Caco-2 (cell line): Measurements from ENCODE around the gene MAN1C1. TPM values are rescaled to one million over a fixed set of nuclear protein-coding genes. Genes with fewer than 3 reads are reported as not detected.

Experiments used
- BruUV-seq: library from RNA; stranded (reverse); fragments of 400-500 nt; replicated peaks from 2 replicates; lab custom pipeline; 2021; lab: Mats Ljungman, UMichigan
- CTCF ChIA-PET: fragments of 300-600 bp; sonication (Branson Sonifier 250); formaldehyde crosslinking; loops from one replicate; lab custom pipeline; 2022; ENCODE audit warnings: antibody characterized with exemption; lab: Charles Lee
- POLR2A ChIA-PET: fragments of 300-600 bp; sonication (Branson Sonifier 250); formaldehyde crosslinking; loops from one replicate; lab custom pipeline; 2022; ENCODE audit warnings: antibody characterized with exemption; lab: Charles Lee
- DNase-seq, 2 experiments: peaks; one replicate each; pipeline versions ENCODE4 v3.0.0 to v3.0.0-alpha.2; 2020 to 2022
- H3K27me3 ChIP-seq: replicated peaks from 2 replicates; pipeline ENCODE4 v1.6.0; 2011; ENCODE audit warnings: low read length; ENCODE audit not compliant: control insufficient read depth, insufficient read depth
- H3K36me3 ChIP-seq: 2 replicates; pipeline ENCODE4 v1.5.1; 2011; ENCODE audit warnings: low read length; ENCODE audit not compliant: control insufficient read depth, insufficient read depth
- H3K4me1 ChIP-seq: fragments of 250-450 bp; sonication (Bioruptor Pico); 2 replicates; pipeline ENCODE4 v1.5.1; 2020; ENCODE audit warnings: mild to moderate bottlenecking
- H3K4me3 ChIP-seq: 2 replicates; pipeline ENCODE4 v1.5.1; 2011; ENCODE audit warnings: low read depth, mild to moderate bottlenecking, control low read depth, low read length
- H3K9me3 ChIP-seq: fragments of 250-450 bp; sonication (Bioruptor Pico); 2 replicates; pipeline ENCODE4 v1.5.1; 2020; ENCODE audit warnings: mild to moderate bottlenecking, moderate library complexity
- H3K27ac Mint-ChIP-seq: one replicate; pipeline ENCODE4 v1.8.0; 2022; ENCODE audit warnings: mixed read lengths; ENCODE audit not compliant: unreplicated experiment
- H3K27me3 Mint-ChIP-seq: one replicate; pipeline ENCODE4 v1.8.0; 2022; ENCODE audit warnings: mixed read lengths; ENCODE audit not compliant: insufficient read depth, unreplicated experiment
- H3K36me3 Mint-ChIP-seq: one replicate; pipeline ENCODE4 v1.8.0; 2022; ENCODE audit warnings: mild to moderate bottlenecking, mixed read lengths; ENCODE audit not compliant: insufficient read depth, unreplicated experiment
- H3K4me1 Mint-ChIP-seq: one replicate; pipeline ENCODE4 v1.8.0; 2022; ENCODE audit warnings: low read depth, mixed read lengths; ENCODE audit not compliant: unreplicated experiment
- H3K4me3 Mint-ChIP-seq: one replicate; pipeline ENCODE4 v1.8.0; 2022; ENCODE audit warnings: mild to moderate bottlenecking, moderate library complexity, mixed read lengths; ENCODE audit not compliant: unreplicated experiment
- H3K9me3 Mint-ChIP-seq: one replicate; pipeline ENCODE4 v1.8.0; 2022; ENCODE audit warnings: mixed read lengths; ENCODE audit not compliant: unreplicated experiment
- CTCF ChIP-seq, 2 experiments: fragments of 200-600 bp in 1 of 2; IDR thresholded peaks; 1 replicate in 1 of 2; 2 replicates in 1 of 2; pipeline versions ENCODE4 v1.5.1 to v1.8.0; 2011 to 2022; ENCODE audit warnings: antibody characterized with exemption in 1 of 2, control low read depth in 1 of 2, inconsistent platforms in 1 of 2, low read depth in 1 of 2, low read length in 1 of 2, mild to moderate bottlenecking in 1 of 2, moderate library complexity in 1 of 2; ENCODE audit not compliant: insufficient read depth in 1 of 2, severe bottlenecking in 1 of 2, unreplicated experiment in 1 of 2
- intact Hi-C: fragments of 100-400 bp; cut with micrococcal nuclease; formaldehyde crosslinking; loops from one replicate; pipeline ENCODE4 v1.10.0; 2022; ENCODE audit not compliant: unreplicated experiment
- total RNA-seq: library from RNA; stranded (reverse); gene quantifications from 2 replicates; pipeline ENCODE4 v1.2.3, GENCODE V29; 2022

MAN1C1 gene
- total RNA-seq, 1 experiment from 2014 or later, result 2.7 TPM

GRCh38 chr1:25807480-25808390 lies 191.1 kb downstream of the MAN1C1 start:
- no peaks in the 10 kb centered on the region for H3K4me1 ChIP-seq
- Mint-ChIP-seq H3K27me3 (no peaks in the 10 kb centered on the region), H3K27ac (no peak overlapping the region), H3K9me3 (no peaks in the 10 kb centered on the region), H3K4me1 (no peaks in the 10 kb centered on the region), H3K36me3 (peaks cover 7% of the 10 kb centered on the region), H3K4me3 (no peak overlapping the region)
- no peak overlapping the region for H3K4me3 ChIP-seq
- no peaks in the 10 kb centered on the region for H3K9me3 ChIP-seq
- no peaks in the 10 kb centered on the region; the same call in 1 of the 2 replicates for H3K36me3 ChIP-seq
- BruUV-seq, result no TSS peak
- intact Hi-C loops, result no loop called here
- POLR2A ChIA-PET, result no interaction called here
- no peak for TF ChIP-seq CTCF (IDR thresholded peaks at IDR 0.05; ENCODE audit: insufficient read depth in 1 of 2, low read depth in 1 of 2, low read length in 1 of 2, severe bottlenecking in 1 of 2, unreplicated experiment in 1 of 2)
- DNase-seq, result no peak
- H3K27me3 ChIP-seq, result no peaks in the 10 kb centered on the region
- CTCF ChIA-PET, result interaction anchor here (0.6 kb wide), 1 partner anchor 191 kb away, joined by 3 read pairs; no protein-coding TSS in a partner anchor

- Histone ChIP-seq H3K4me3 (no peak overlapping the region), H3K9me3 (no peaks in the 10 kb centered on the region), H3K36me3 (no peaks in the 10 kb centered on the region; the same call in 1 of the 2 replicates), H3K4me1 (no peaks in the 10 kb centered on the region), H3K27me3 (no peaks in the 10 kb centered on the region)
- Mint-ChIP-seq H3K36me3 (peaks cover 13% of the 10 kb centered on the region), H3K4me3 (no peak overlapping the region), H3K9me3 (no peaks in the 10 kb centered on the region), H3K27me3 (no peaks in the 10 kb centered on the region), H3K27ac (no peak overlapping the region), H3K4me1 (no peaks in the 10 kb centered on the region)
- CTCF ChIA-PET, result no interaction called here
- DNase-seq, result no peak
- TF ChIP-seq CTCF (IDR thresholded peaks at IDR 0.05; ENCODE audit: insufficient read depth in 1 of 2, low read depth in 1 of 2, low read length in 1 of 2, severe bottlenecking in 1 of 2, unreplicated experiment in 1 of 2), result no peak
- intact Hi-C loops, result no loop called here
- no TSS peak for BruUV-seq
- POLR2A ChIA-PET, result no interaction called here
These were observed 192.1 kb downstream of the MAN1C1 start for GRCh38 chr1:25808481-25809244.

- BruUV-seq, result no TSS peak
- peaks cover 13% of the 10 kb centered on the region for H3K36me3 Mint-ChIP-seq
- no peak for DNase-seq
- TF ChIP-seq CTCF (IDR thresholded peaks at IDR 0.05; ENCODE audit: insufficient read depth in 1 of 2, low read depth in 1 of 2, low read length in 1 of 2, severe bottlenecking in 1 of 2, unreplicated experiment in 1 of 2), result no peak
- intact Hi-C loops, result no loop called here
- no peaks in the 10 kb centered on the region for H3K9me3 ChIP-seq
- no peaks in the 10 kb centered on the region for H3K4me1 ChIP-seq
- H3K4me1 Mint-ChIP-seq, result no peaks in the 10 kb centered on the region
- no peaks in the 10 kb centered on the region; the same call in 1 of the 2 replicates for H3K36me3 ChIP-seq
- ChIA-PET CTCF (interaction anchor here (0.7 to 2.0 kb wide), 3 partner anchors 10 to 201 kb away, joined by 3 to 12 read pairs (median 4); partner anchors contain the start of gene SELENON), POLR2A (no interaction called here)
- no peak overlapping the region for H3K27ac Mint-ChIP-seq
- no peaks in the 10 kb centered on the region for H3K27me3 ChIP-seq
- H3K27me3 Mint-ChIP-seq, result no peaks in the 10 kb centered on the region
- no peak overlapping the region for H3K4me3 ChIP-seq
- H3K9me3 Mint-ChIP-seq, result no peaks in the 10 kb centered on the region
- H3K4me3 Mint-ChIP-seq, result no peak overlapping the region
These were observed 192.8 kb downstream of the MAN1C1 start for GRCh38 chr1:25809283-25809926.
